HL-60 (cell line): ENCODE data around the gene RCOR3.
"Not testable (repeated sequence)": the region's sequence is repeated elsewhere in the genome, so short reads cannot be mapped to it uniquely, and the experiment has no call there.

Experiments used
- POLR2AphosphoS5 ChIP-seq: IDR thresholded peaks from 2 replicates; pipeline ENCODE4 v1.6.1; 2012; ENCODE audit warnings: low read depth
- SPI1 ChIP-seq: IDR thresholded peaks from 2 replicates; pipeline ENCODE4 v1.6.1; 2012; ENCODE audit warnings: low read depth, mild to moderate bottlenecking, borderline replicate concordance
- TF ChIP-seq, protein P1 (sequence below): IDR thresholded peaks from one replicate; pipeline ENCODE4 v1.5.1; 2011; ENCODE audit warnings: low read length, control low read depth, inconsistent platforms; ENCODE audit not compliant: insufficient read depth

DNA sequence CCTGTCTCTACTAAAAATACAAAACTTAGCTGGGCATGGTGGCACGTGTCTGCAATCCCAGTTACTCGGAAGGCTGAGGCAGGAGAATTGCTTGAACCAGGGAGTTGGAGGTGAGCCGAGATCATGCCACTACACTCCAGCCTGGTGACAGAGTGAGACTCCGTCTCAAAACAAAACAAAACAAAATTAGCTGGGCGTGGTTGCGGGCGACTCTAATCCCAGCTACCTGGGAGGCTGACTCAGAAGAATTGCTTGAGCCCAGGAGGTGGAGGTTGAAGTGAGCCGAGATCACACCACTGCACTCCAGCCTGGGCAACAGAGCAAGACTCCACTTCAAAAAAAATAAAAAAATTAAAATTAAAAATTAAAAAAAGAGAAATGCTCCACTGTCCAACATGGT lies 18.6 kb upstream of the RCOR3 start:
- TF ChIP-seq, protein P1, sequence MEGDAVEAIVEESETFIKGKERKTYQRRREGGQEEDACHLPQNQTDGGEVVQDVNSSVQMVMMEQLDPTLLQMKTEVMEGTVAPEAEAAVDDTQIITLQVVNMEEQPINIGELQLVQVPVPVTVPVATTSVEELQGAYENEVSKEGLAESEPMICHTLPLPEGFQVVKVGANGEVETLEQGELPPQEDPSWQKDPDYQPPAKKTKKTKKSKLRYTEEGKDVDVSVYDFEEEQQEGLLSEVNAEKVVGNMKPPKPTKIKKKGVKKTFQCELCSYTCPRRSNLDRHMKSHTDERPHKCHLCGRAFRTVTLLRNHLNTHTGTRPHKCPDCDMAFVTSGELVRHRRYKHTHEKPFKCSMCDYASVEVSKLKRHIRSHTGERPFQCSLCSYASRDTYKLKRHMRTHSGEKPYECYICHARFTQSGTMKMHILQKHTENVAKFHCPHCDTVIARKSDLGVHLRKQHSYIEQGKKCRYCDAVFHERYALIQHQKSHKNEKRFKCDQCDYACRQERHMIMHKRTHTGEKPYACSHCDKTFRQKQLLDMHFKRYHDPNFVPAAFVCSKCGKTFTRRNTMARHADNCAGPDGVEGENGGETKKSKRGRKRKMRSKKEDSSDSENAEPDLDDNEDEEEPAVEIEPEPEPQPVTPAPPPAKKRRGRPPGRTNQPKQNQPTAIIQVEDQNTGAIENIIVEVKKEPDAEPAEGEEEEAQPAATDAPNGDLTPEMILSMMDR = not testable (repeated sequence)
- TF ChIP-seq POLR2AphosphoS5, SPI1: not testable (repeated sequence)
